Transverse colon (tissue), 3 donors: ENCODE results near the gene SLC23A1.

Source experiments
- CTCF ChIP-seq, 5 experiments: fragments of 200-600 bp in 3 of 5; fragments of 450-650 bp in 2 of 5; sonication (generic) in 3 of 5; IDR thresholded peaks; 1 replicate in 2 of 5; 2 replicates in 3 of 5; pipeline ENCODE4 v1.5.1; 2016 to 2017; ENCODE audit warnings: antibody characterized with exemption in 5 of 5, inconsistent platforms in 3 of 5, mild to moderate bottlenecking in 2 of 5, moderate library complexity in 1 of 5
- POLR2A ChIP-seq: fragments of 450-650 bp; IDR thresholded peaks from one replicate; pipeline ENCODE4 v1.6.1; 2016; ENCODE audit warnings: antibody characterized with exemption, mild to moderate bottlenecking, moderate library complexity

GRCh38 chr5:139418793-139419192 is 35.7 kb upstream of the SLC23A1 start:
- TF ChIP-seq CTCF (IDR thresholded peaks at IDR 0.05) (no peak), POLR2A (no peak)
